HEK293 (cell line): ENCODE results near the gene SH3PXD2B.

Source experiments
- HOXA7 ChIP-seq: sonication (generic); formaldehyde crosslinking; IDR thresholded peaks from 2 replicates; pipeline ENCODE4 v1.8.1; 2022; ENCODE audit warnings: missing genetic modification reagents, borderline replicate concordance
- HOXC10 ChIP-seq: sonication (generic); formaldehyde crosslinking; IDR thresholded peaks from 2 replicates; pipeline ENCODE4 v1.8.1; 2023; ENCODE audit warnings: mild to moderate bottlenecking, missing genetic modification reagents
- MEIS1 ChIP-seq: sonication (generic); formaldehyde crosslinking; IDR thresholded peaks from 2 replicates; pipeline ENCODE4 v1.8.1; 2022; ENCODE audit warnings: missing genetic modification reagents, mild to moderate bottlenecking, borderline replicate concordance
- WT1 ChIP-seq: fragments of 450-650 bp; formaldehyde crosslinking; IDR thresholded peaks from 2 replicates; pipeline ENCODE4 v1.5.1; 2016; ENCODE audit warnings: missing biosample characterization, missing genetic modification characterization
- ZEB2 ChIP-seq: fragments of 450-650 bp; formaldehyde crosslinking; IDR thresholded peaks from 2 replicates; pipeline ENCODE4 v1.5.1; 2016; ENCODE audit warnings: missing biosample characterization, missing genetic modification characterization
- ZNF10 ChIP-seq: fragments of 450-650 bp; formaldehyde crosslinking; IDR thresholded peaks from 2 replicates; pipeline ENCODE4 v1.5.1; 2017; ENCODE audit warnings: missing biosample characterization, missing genetic modification characterization
- ZNF132 ChIP-seq: fragments of 450-650 bp; formaldehyde crosslinking; IDR thresholded peaks from 2 replicates; pipeline ENCODE4 v1.5.1; 2017; ENCODE audit warnings: missing biosample characterization, missing genetic modification characterization, borderline replicate concordance
- ZNF138 ChIP-seq: fragments of 450-650 bp; formaldehyde crosslinking; IDR thresholded peaks from 2 replicates; pipeline ENCODE4 v1.5.1; 2016; ENCODE audit warnings: missing biosample characterization, missing genetic modification characterization, borderline replicate concordance
- ZNF157 ChIP-seq: fragments of 450-650 bp; formaldehyde crosslinking; IDR thresholded peaks from 2 replicates; pipeline ENCODE4 v1.5.1; 2016; ENCODE audit warnings: missing biosample characterization, missing genetic modification characterization
- ZNF211 ChIP-seq: fragments of 450-650 bp; formaldehyde crosslinking; IDR thresholded peaks from 2 replicates; pipeline ENCODE4 v1.5.1; 2016; ENCODE audit warnings: low read depth, missing biosample characterization, missing genetic modification characterization
- ZNF266 ChIP-seq: fragments of 450-650 bp; formaldehyde crosslinking; IDR thresholded peaks from 2 replicates; pipeline ENCODE4 v1.5.1; 2016; ENCODE audit warnings: missing biosample characterization, missing genetic modification characterization, low read depth
- ZNF394 ChIP-seq: fragments of 450-650 bp; formaldehyde crosslinking; IDR thresholded peaks from 2 replicates; pipeline ENCODE4 v1.5.1; 2016; ENCODE audit warnings: missing biosample characterization, missing genetic modification characterization, mild to moderate bottlenecking, moderate library complexity, borderline replicate concordance
- ZNF426 ChIP-seq: fragments of 450-650 bp; formaldehyde crosslinking; IDR thresholded peaks from 2 replicates; pipeline ENCODE4 v1.5.1; 2017; ENCODE audit warnings: missing biosample characterization, missing genetic modification characterization, mild to moderate bottlenecking, inconsistent platforms, moderate library complexity
- ZNF433 ChIP-seq: fragments of 450-650 bp; formaldehyde crosslinking; IDR thresholded peaks from 2 replicates; pipeline ENCODE4 v1.5.1; 2016; ENCODE audit warnings: missing biosample characterization, missing genetic modification characterization, low read depth
- ZNF529 ChIP-seq: fragments of 450-650 bp; formaldehyde crosslinking; IDR thresholded peaks from 2 replicates; pipeline ENCODE4 v1.5.1; 2017; ENCODE audit warnings: missing genetic modification characterization, missing biosample characterization; ENCODE audit not compliant: insufficient replicate concordance
- ZNF561 ChIP-seq: fragments of 450-650 bp; IDR thresholded peaks from 2 replicates; pipeline ENCODE4 v1.5.1; 2018; ENCODE audit warnings: missing biosample characterization, missing genetic modification characterization, borderline replicate concordance
- ZNF629 ChIP-seq: fragments of 450-650 bp; formaldehyde crosslinking; IDR thresholded peaks from 2 replicates; pipeline ENCODE4 v1.5.1; 2017; ENCODE audit warnings: missing biosample characterization, missing genetic modification characterization
- ZNF76 ChIP-seq: fragments of 450-650 bp; formaldehyde crosslinking; IDR thresholded peaks from 2 replicates; pipeline ENCODE4; 2016; ENCODE audit warnings: low read depth, missing biosample characterization, missing genetic modification characterization, borderline replicate concordance
- ZNF792 ChIP-seq: fragments of 450-650 bp; formaldehyde crosslinking; IDR thresholded peaks from 2 replicates; pipeline ENCODE4 v1.5.1; 2016; ENCODE audit warnings: missing biosample characterization, missing genetic modification characterization
- TF ChIP-seq, protein P1 (sequence below): fragments of 450-650 bp; formaldehyde crosslinking; conservative IDR thresholded peaks from 2 replicates; pipeline ENCODE4 v1.5.1; 2016; ENCODE audit warnings: low read depth, missing biosample characterization, missing genetic modification characterization
- TF ChIP-seq, protein P2 (sequence below): fragments of 450-650 bp; formaldehyde crosslinking; IDR thresholded peaks from 2 replicates; pipeline ENCODE4 v1.5.1; 2016; ENCODE audit warnings: missing biosample characterization, missing genetic modification characterization
- TF ChIP-seq, protein P3 (sequence below): fragments of 450-650 bp; formaldehyde crosslinking; IDR thresholded peaks from 2 replicates; pipeline ENCODE4 v1.5.0; 2017; ENCODE audit warnings: missing biosample characterization, missing genetic modification characterization, borderline replicate concordance
- TF ChIP-seq, protein P4 (sequence below): fragments of 450-650 bp; formaldehyde crosslinking; conservative IDR thresholded peaks from 2 replicates; pipeline ENCODE4 v1.5.1; 2016; ENCODE audit warnings: low read depth, missing biosample characterization, missing genetic modification characterization
- TF ChIP-seq, protein P5 (sequence below): fragments of 450-650 bp; formaldehyde crosslinking; IDR thresholded peaks from 2 replicates; pipeline ENCODE4 v1.5.1; 2016; ENCODE audit warnings: missing biosample characterization, missing genetic modification characterization

SH3PXD2B gene

DNA sequence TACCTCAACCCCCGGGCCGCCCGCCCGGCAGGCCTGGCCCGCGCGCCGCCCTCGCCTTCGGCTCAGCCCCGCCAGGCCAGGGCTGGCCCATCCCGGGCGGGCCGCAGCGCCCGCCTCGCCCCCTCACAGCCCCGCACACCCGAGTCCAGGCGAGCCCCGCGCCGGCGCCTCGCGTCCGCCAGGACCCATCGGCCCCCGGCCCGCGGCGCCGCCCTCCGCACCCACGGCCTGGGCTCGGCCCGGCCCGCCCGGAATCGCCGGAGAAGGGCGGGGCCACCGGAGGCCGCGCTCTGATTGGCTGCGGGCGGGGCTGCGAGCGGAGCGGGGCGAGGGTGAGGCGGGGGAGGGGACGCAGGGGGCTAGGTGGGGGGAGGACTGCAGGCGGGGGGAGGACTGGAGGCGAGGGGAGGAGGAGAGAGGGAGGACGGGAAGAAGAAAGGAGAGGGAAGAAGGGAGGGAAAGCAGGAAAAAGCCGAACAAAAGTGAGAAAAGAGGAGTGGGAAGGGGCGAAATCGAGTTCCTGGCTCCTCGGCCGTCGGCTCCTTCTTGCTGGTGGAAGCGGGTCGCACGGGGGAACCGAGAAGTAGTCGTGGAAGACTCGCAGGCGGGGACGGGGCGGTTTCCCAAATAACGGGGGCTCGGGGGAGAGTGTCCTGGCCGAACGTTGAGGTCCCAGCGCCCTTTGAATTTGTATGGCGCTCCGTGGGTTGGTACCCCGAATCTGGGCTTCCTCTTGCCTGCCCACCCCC, 170.3 kb downstream of the SH3PXD2B start (continued):
- TF ChIP-seq, protein P1, sequence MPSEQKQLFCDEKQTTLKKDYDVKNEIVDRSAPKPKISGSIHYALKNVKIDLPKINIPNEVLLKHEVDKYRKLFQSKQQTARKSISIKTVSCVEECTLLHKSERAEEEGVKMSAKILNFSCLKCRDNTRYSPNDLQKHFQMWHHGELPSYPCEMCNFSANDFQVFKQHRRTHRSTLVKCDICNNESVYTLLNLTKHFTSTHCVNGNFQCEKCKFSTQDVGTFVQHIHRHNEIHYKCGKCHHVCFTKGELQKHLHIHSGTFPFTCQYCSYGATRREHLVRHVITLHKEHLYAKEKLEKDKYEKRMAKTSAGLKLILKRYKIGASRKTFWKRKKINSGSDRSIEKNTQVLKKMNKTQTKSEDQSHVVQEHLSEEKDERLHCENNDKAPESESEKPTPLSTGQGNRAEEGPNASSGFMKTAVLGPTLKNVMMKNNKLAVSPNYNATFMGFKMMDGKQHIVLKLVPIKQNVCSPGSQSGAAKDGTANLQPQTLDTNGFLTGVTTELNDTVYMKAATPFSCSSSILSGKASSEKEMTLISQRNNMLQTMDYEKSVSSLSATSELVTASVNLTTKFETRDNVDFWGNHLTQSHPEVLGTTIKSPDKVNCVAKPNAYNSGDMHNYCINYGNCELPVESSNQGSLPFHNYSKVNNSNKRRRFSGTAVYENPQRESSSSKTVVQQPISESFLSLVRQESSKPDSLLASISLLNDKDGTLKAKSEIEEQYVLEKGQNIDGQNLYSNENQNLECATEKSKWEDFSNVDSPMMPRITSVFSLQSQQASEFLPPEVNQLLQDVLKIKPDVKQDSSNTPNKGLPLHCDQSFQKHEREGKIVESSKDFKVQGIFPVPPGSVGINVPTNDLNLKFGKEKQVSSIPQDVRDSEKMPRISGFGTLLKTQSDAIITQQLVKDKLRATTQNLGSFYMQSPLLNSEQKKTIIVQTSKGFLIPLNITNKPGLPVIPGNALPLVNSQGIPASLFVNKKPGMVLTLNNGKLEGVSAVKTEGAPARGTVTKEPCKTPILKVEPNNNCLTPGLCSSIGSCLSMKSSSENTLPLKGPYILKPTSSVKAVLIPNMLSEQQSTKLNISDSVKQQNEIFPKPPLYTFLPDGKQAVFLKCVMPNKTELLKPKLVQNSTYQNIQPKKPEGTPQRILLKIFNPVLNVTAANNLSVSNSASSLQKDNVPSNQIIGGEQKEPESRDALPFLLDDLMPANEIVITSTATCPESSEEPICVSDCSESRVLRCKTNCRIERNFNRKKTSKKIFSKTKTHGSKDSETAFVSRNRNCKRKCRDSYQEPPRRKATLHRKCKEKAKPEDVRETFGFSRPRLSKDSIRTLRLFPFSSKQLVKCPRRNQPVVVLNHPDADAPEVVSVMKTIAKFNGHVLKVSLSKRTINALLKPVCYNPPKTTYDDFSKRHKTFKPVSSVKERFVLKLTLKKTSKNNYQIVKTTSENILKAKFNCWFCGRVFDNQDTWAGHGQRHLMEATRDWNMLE = no peak
- TF ChIP-seq, protein P2, sequence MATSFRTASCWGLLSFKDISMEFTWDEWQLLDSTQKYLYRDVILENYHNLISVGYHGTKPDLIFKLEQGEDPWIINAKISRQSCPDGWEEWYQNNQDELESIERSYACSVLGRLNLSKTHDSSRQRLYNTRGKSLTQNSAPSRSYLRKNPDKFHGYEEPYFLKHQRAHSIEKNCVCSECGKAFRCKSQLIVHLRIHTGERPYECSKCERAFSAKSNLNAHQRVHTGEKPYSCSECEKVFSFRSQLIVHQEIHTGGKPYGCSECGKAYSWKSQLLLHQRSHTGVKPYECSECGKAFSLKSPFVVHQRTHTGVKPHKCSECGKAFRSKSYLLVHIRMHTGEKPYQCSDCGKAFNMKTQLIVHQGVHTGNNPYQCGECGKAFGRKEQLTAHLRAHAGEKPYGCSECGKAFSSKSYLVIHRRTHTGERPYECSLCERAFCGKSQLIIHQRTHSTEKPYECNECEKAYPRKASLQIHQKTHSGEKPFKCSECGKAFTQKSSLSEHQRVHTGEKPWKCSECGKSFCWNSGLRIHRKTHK (tag by site-specific recombination) = no peak
- no peak for TF ChIP-seq ZNF10 (tag by site-specific recombination)
- peak; percentile 43; the same call in 1 of the 2 replicates for TF ChIP-seq ZEB2 (tag by site-specific recombination)
- TF ChIP-seq WT1 (tag by site-specific recombination) = peak; percentile 68; the same call in 1 of the 2 replicates
- no peak for TF ChIP-seq ZNF629 (tag by site-specific recombination)
- TF ChIP-seq ZNF561 (tag by site-specific recombination) = no peak
- TF ChIP-seq, protein P3, sequence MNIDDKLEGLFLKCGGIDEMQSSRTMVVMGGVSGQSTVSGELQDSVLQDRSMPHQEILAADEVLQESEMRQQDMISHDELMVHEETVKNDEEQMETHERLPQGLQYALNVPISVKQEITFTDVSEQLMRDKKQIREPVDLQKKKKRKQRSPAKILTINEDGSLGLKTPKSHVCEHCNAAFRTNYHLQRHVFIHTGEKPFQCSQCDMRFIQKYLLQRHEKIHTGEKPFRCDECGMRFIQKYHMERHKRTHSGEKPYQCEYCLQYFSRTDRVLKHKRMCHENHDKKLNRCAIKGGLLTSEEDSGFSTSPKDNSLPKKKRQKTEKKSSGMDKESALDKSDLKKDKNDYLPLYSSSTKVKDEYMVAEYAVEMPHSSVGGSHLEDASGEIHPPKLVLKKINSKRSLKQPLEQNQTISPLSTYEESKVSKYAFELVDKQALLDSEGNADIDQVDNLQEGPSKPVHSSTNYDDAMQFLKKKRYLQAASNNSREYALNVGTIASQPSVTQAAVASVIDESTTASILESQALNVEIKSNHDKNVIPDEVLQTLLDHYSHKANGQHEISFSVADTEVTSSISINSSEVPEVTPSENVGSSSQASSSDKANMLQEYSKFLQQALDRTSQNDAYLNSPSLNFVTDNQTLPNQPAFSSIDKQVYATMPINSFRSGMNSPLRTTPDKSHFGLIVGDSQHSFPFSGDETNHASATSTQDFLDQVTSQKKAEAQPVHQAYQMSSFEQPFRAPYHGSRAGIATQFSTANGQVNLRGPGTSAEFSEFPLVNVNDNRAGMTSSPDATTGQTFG = no peak
- TF ChIP-seq ZNF132 (tag by site-specific recombination) = no peak
- no peak for TF ChIP-seq ZNF529
- TF ChIP-seq ZNF426 = no peak
- no peak for TF ChIP-seq ZNF138 (tag by site-specific recombination)
- TF ChIP-seq HOXA7 (CRISPR knock-in tag) = no peak
- no peak for TF ChIP-seq ZNF266
- TF ChIP-seq, protein P4, sequence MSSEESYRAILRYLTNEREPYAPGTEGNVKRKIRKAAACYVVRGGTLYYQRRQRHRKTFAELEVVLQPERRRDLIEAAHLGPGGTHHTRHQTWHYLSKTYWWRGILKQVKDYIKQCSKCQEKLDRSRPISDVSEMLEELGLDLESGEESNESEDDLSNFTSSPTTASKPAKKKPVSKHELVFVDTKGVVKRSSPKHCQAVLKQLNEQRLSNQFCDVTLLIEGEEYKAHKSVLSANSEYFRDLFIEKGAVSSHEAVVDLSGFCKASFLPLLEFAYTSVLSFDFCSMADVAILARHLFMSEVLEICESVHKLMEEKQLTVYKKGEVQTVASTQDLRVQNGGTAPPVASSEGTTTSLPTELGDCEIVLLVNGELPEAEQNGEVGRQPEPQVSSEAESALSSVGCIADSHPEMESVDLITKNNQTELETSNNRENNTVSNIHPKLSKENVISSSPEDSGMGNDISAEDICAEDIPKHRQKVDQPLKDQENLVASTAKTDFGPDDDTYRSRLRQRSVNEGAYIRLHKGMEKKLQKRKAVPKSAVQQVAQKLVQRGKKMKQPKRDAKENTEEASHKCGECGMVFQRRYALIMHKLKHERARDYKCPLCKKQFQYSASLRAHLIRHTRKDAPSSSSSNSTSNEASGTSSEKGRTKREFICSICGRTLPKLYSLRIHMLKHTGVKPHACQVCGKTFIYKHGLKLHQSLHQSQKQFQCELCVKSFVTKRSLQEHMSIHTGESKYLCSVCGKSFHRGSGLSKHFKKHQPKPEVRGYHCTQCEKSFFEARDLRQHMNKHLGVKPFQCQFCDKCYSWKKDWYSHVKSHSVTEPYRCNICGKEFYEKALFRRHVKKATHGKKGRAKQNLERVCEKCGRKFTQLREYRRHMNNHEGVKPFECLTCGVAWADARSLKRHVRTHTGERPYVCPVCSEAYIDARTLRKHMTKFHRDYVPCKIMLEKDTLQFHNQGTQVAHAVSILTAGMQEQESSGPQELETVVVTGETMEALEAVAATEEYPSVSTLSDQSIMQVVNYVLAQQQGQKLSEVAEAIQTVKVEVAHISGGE (tag by site-specific recombination) = peak; percentile 34
- TF ChIP-seq, protein P5, sequence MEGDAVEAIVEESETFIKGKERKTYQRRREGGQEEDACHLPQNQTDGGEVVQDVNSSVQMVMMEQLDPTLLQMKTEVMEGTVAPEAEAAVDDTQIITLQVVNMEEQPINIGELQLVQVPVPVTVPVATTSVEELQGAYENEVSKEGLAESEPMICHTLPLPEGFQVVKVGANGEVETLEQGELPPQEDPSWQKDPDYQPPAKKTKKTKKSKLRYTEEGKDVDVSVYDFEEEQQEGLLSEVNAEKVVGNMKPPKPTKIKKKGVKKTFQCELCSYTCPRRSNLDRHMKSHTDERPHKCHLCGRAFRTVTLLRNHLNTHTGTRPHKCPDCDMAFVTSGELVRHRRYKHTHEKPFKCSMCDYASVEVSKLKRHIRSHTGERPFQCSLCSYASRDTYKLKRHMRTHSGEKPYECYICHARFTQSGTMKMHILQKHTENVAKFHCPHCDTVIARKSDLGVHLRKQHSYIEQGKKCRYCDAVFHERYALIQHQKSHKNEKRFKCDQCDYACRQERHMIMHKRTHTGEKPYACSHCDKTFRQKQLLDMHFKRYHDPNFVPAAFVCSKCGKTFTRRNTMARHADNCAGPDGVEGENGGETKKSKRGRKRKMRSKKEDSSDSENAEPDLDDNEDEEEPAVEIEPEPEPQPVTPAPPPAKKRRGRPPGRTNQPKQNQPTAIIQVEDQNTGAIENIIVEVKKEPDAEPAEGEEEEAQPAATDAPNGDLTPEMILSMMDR (tag by site-specific recombination) = no peak
- TF ChIP-seq ZNF76 (tag by site-specific recombination) = peak; percentile 76
- 0 out of 2 replicates have a peak, but pooled peaks have one; percentile 5 for TF ChIP-seq HOXC10 (CRISPR knock-in tag)
- no peak for TF ChIP-seq ZNF211
- TF ChIP-seq MEIS1 (CRISPR knock-in tag) = no peak
- no peak for TF ChIP-seq ZNF792 (tag by site-specific recombination)
- no peak for TF ChIP-seq ZNF433 (tag by site-specific recombination)
- no peak for TF ChIP-seq ZNF157 (tag by site-specific recombination)
- TF ChIP-seq ZNF394 = no peak
